Epithelial cell of proximal tubule (primary cell): ENCODE measurements around the gene SLC13A5. TPM values are rescaled to one million over a fixed set of nuclear protein-coding genes. Genes with fewer than 3 reads are reported as not detected.

ENCODE experiments used
- DNase-seq: peaks from one replicate; pipeline ENCODE4 v3.0.0-alpha.2; 2011; ENCODE audit warnings: low read depth
- H3K4me3 ChIP-seq: 2 replicates; pipeline ENCODE4 v1.5.1; 2011; ENCODE audit warnings: low read depth, mild to moderate bottlenecking, low read length
- total RNA-seq: library from RNA; depleted of rRNA; stranded (reverse); fragments of >200 nt; gene quantifications from 2 replicates; pipeline ENCODE4 v1.2.3, GENCODE V29; 2015
- TF ChIP-seq, protein P1 (sequence below): conservative IDR thresholded peaks from 2 replicates; pipeline ENCODE4 v1.5.1; 2012; ENCODE audit warnings: low read depth, mild to moderate bottlenecking, low read length

The SLC13A5 gene
- total RNA-seq = not detected in 2 replicates

GRCh38 chr17:6713130-6713917 lies at the start of gene SLC13A5:
TSS of gene SLC13A5 (minus strand) at chr17:6713369. CDS start at chr17:6713333, 36 bp downstream.
- H3K4me3 ChIP-seq = no peak within 1 kb of the TSS
- DNase-seq = no peak
- TF ChIP-seq, protein P1, sequence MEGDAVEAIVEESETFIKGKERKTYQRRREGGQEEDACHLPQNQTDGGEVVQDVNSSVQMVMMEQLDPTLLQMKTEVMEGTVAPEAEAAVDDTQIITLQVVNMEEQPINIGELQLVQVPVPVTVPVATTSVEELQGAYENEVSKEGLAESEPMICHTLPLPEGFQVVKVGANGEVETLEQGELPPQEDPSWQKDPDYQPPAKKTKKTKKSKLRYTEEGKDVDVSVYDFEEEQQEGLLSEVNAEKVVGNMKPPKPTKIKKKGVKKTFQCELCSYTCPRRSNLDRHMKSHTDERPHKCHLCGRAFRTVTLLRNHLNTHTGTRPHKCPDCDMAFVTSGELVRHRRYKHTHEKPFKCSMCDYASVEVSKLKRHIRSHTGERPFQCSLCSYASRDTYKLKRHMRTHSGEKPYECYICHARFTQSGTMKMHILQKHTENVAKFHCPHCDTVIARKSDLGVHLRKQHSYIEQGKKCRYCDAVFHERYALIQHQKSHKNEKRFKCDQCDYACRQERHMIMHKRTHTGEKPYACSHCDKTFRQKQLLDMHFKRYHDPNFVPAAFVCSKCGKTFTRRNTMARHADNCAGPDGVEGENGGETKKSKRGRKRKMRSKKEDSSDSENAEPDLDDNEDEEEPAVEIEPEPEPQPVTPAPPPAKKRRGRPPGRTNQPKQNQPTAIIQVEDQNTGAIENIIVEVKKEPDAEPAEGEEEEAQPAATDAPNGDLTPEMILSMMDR = no peak

- no peak for DNase-seq
- TF ChIP-seq, protein P1 = no peak
- H3K4me3 ChIP-seq = no peak overlapping the region
Observed at GRCh38 chr17:6761779-6762178, 48.6 kb upstream of the SLC13A5 start.

DNA sequence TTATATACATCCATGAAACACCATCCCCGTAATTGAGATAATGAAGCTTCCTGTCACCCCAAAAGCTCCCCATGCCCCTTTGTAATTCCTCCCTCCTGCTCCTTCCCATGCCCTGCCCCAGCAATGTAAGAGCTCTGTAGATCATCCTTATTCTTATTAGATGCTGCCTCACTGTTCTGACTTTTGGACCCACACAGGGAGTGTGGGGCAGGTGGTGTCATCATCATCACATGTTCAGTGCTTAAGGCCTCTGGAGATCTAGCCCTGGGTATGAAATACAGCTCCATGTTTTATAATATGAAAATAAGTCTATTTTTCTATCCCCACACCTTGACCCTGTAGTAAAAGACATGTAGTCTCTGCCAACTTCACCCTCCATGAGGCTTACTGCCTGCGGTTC lies 44.6 kb upstream of the SLC13A5 start:
- no peak overlapping the region for H3K4me3 ChIP-seq
- TF ChIP-seq, protein P1 = no peak
- no peak for DNase-seq

DNA sequence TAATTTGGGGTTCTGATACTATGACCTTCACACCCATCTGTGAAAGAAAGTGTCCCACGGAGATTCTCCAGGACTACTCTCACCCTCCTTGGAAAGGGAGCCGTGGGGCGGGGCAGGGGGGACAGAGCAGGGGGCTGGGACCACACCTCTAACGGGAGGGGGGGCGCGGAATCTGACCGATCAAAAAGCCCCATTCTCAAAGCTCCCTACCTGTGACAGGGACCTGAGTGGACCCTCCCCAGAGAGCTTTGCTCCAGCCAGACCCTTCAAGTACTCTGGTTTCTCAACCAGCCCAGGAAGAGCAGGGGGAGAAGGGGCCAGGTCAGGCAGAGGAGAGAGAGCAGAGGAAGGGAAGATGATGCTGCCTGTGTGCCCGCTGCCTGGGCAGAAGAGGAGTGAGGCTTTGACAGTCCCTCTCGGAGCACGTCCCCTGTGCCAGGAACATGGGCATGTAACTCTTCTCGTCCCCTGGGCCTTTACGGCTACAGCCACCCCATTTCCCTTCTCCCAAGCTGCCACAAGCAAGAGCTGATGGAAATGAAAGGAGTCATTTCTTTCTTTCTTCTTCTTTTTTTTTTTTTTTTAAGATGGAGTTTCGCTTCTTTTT lies 43.4 kb upstream of the SLC13A5 start:
- H3K4me3 ChIP-seq = peak overlapping the region; percentile 30
- TF ChIP-seq, protein P1 = no peak
- DNase-seq = no peak

DNA sequence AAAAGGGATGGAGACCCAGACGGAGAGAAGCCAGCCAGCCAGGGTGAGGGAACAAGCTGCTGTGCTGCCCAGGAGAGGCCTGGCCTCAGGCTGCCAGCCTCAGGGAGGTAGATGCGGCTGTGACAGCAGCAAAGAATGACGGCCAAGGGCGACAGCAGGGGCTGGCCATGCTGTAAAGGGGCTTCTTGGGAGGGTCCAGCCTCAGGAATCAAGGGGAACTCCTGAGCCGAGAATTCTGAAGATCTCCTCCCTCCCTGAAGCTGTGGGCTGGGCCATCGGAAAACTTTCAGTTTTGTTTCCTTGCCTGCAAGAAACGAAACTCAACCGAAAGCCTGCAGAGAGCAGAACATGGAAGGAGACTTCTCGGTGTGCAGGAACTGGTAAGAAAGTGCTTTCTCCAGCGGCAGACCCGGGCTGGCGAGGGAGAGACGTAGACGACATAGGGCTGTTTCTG lies 42.6 kb upstream of the SLC13A5 start, which contains the start of gene XAF1:
Gene XAF1, plus strand, starts transcription at position 316 of the 454 bp plus-strand sequence. Its CDS starts 33 bp downstream, at position 349.
- no peak for DNase-seq
- TF ChIP-seq, protein P1 = no peak
- H3K4me3 ChIP-seq = peak within 1 kb of the TSS; percentile 30

- TF ChIP-seq, protein P1 = no peak
- DNase-seq = no peak
- H3K4me3 ChIP-seq = no peak overlapping the region
Observed at GRCh38 chr17:6755281-6755680, 42.1 kb upstream of the SLC13A5 start.
